ENCODE results near the gene GSTM3.
"Not testable (repeated sequence)": the region's sequence is repeated elsewhere in the genome, so short reads cannot be mapped to it uniquely, and the experiment has no call there.

GSTM3 gene

DNA sequence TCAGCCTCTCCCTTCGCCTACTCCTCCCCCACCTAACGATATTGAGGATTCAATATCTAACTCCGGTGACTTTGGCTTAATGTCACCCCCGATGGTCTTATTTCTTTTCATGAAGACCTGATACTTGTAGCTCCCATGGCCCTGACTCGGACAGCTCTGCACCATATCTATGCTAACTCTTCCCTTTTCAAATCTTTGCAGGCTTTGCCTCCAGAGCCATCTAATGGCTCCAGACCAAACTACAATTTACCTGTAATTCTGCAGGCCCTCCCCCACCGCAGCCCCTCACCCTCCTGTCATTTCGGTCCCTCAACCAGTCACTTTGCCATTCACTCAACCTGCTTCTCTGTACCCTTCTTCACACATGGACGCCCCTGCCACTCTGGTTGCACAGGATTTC lies 36.7 kb downstream of the GSTM3 start:
- in situ Hi-C loops (cut with MboI; ENCODE audit: low sequenced_read_pairs) = no loop called here
- Histone ChIP-seq H3K4me3 (no peak overlapping the region), H3K9me3 (peaks cover 4% of the 10 kb centered on the region; the same call in 1 of the 2 replicates), H3K27me3 (ENCODE audit: low read depth) (no peaks in the 10 kb centered on the region), H3K36me3 (replicated peaks) (no peaks in the 10 kb centered on the region), H3K4me1 (no peaks in the 10 kb centered on the region)
- DNase-seq (ENCODE audit: low spot score in 2 of 2) = no peak

DNA sequence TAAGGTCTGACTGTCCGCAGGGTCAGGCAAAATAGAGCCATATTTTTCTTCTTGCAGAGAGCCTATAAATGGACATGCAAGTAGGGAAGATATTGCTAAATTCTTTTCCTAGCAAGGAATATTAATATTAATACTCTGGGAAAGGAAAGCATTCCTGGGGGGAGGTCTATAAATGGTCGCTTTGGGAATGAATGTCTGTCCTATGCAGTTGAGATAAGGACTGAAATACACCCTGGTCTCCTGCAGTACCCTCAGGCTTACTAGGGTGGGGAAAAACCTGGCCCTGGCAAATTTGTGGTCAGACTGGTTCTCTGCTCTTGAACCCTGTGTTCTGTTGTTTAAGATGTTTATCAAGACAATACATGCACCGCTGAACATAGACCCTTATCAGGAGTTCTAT lies 37.9 kb downstream of the GSTM3 start:
- in situ Hi-C loops (cut with MboI; ENCODE audit: low sequenced_read_pairs); H3K4me3 ChIP-seq; H3K27me3 ChIP-seq (ENCODE audit: low read depth); H3K9me3 ChIP-seq; DNase-seq (ENCODE audit: low spot score in 2 of 2); H3K4me1 ChIP-seq; H3K36me3 ChIP-seq (replicated peaks): not testable (repeated sequence)

DNA sequence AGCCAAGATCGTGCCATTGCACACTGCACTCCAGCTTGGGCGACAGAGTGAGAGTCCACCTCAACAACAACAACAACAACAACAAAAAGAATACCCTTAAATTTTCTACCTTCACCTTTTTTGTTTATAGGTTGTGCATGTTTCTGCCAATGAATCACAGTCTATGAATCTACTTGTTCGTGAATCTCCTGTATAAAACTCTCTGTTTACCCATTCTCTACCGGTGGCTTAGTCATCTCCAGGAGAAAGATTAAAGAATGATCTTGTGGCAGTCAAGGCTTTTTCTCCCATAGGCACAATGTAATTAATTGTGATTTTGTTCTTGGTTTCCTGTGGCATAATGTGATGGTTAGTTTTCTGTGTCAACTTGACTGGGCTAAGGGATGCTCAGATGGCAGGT lies 43.0 kb downstream of the GSTM3 start:
- in situ Hi-C loops (cut with MboI; ENCODE audit: low sequenced_read_pairs); DNase-seq (ENCODE audit: low spot score in 2 of 2); H3K27me3 ChIP-seq (ENCODE audit: low read depth); H3K36me3 ChIP-seq (replicated peaks); H3K4me3 ChIP-seq; H3K4me1 ChIP-seq; H3K9me3 ChIP-seq: not testable (repeated sequence)

DNA sequence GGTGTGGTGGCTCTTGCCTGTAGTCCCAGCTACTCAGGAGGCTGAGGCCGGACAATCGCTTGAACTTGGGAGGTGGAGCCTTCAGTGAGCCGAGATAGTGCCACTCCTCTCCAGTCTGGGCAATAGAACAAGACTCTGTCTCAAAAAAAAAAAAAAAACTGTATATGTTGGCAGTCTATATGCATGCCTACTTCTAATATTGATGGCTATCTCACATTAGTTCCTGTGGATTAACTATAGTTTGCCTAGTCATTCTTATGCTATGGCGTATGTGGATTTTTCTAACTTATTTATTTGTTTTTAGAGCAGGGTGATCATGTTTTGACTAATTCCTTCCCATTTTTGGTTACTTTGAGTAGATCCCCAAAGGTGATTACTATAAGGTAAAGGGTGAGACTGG lies 43.8 kb downstream of the GSTM3 start:
- H3K4me1 ChIP-seq = no peaks in the 10 kb centered on the region
- H3K4me3 ChIP-seq = no peak overlapping the region
- no peaks in the 10 kb centered on the region for H3K27me3 ChIP-seq (ENCODE audit: low read depth)
- H3K36me3 ChIP-seq (replicated peaks) = no peaks in the 10 kb centered on the region
- in situ Hi-C loops (cut with MboI; ENCODE audit: low sequenced_read_pairs) = no loop called here
- DNase-seq (ENCODE audit: low spot score in 2 of 2) = no peak
- no peaks in the 10 kb centered on the region for H3K9me3 ChIP-seq

DNA sequence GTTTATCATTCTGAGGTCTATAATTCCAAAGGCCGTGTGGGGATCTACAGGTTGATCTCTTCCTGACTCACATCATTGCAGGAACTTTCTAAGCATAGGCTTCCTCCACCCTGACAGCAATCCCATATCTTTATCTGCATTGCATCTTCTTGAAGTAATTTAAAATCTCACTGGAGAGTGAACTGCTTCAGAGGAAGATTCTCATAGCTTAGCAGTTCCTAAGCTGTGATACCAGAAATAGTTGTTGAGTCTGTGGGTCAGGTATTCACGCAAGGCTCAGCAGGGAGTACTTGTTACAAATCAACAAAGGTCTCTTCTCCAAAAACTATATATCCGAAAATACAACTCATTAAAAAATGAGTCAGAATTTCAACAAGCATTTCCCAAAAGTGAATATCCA lies 45.7 kb downstream of the GSTM3 start:
- H3K27me3 ChIP-seq (ENCODE audit: low read depth); H3K36me3 ChIP-seq (replicated peaks); DNase-seq (ENCODE audit: low spot score in 2 of 2); H3K4me3 ChIP-seq; H3K4me1 ChIP-seq; H3K9me3 ChIP-seq; in situ Hi-C loops (cut with MboI; ENCODE audit: low sequenced_read_pairs): not testable (repeated sequence)

DNA sequence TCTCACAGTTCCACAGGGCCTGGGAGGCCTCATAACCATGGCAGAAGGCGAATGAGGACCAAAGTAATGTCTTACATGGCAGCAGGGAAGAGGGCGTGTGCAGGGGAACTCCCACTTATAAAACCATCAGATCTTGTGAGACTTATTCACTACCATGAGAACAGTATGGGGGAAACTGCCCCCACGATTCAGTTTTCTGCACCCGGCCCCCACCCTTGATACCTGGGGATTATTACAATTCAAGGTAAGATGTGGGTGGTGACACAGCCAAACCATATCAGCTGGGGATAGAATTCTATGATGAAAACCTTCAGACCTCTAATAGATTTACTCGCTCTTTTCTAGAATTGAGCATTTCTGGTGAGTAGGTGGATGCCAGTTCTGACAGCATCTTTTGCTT lies 46.4 kb downstream of the GSTM3 start:
- H3K4me1 ChIP-seq; H3K36me3 ChIP-seq (replicated peaks); in situ Hi-C loops (cut with MboI; ENCODE audit: low sequenced_read_pairs); H3K4me3 ChIP-seq; H3K27me3 ChIP-seq (ENCODE audit: low read depth); DNase-seq (ENCODE audit: low spot score in 2 of 2); H3K9me3 ChIP-seq: not testable (repeated sequence)

DNA sequence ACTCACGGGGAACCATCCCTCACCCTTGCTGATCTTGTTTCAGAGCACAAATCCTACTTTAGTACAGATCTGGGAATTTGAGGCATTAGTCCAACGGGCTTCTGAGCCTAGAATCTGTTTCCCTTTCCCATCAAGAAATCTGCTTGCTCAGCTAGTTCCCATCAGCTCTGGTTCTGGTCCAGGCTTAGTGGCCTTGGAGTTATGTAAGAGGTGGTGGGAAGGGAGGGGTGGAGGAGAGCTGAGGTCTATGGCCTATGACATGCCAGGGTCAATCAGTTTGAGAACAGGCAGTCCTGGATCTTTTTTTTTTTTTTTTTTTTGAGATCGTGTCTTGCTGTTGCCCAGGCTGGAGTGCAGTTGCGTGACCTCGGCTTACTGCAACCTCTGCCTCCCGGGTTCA lies 49.1 kb downstream of the GSTM3 start:
- Histone ChIP-seq H3K36me3 (replicated peaks) (no peaks in the 10 kb centered on the region), H3K4me3 (no peak overlapping the region), H3K4me1 (no peaks in the 10 kb centered on the region), H3K27me3 (ENCODE audit: low read depth) (no peaks in the 10 kb centered on the region), H3K9me3 (no peaks in the 10 kb centered on the region)
- in situ Hi-C loops (cut with MboI; ENCODE audit: low sequenced_read_pairs) = no loop called here
- DNase-seq (ENCODE audit: low spot score in 2 of 2) = no peak

DNA sequence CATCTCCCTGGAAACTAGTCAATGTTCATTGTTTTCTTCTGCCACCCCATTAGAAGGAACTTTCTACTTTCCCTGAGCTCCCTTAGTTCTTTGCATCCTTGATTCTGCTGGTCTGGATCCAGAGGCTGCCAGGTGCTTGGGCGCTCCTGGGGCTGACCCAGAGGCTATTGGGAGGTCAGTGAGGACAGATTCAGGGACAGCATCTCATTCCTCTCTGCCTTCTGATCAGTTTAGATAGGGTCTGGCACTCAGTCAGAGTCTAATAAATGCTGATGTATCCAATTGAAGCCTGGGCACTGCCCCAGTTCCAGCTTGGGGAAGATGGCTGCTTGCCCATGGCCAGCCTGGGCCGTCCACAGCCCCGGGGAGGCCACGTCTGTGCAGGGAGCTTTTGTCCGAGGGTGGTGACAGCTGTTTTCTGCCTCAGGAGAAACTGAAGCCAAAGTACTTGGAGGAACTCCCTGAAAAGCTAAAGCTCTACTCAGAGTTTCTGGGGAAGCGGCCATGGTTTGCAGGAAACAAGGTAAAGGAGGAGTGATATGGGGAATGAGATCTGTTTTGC lies 50.9 kb downstream of the GSTM3 start:
- H3K36me3 ChIP-seq (replicated peaks) = no peaks in the 10 kb centered on the region
- H3K27me3 ChIP-seq (ENCODE audit: low read depth) = no peaks in the 10 kb centered on the region
- no peak overlapping the region for H3K4me3 ChIP-seq
- no peaks in the 10 kb centered on the region for H3K9me3 ChIP-seq
- no peak for DNase-seq (ENCODE audit: low spot score in 2 of 2)
- H3K4me1 ChIP-seq = no peaks in the 10 kb centered on the region
- in situ Hi-C loops (cut with MboI; ENCODE audit: low sequenced_read_pairs) = no loop called here

DNA sequence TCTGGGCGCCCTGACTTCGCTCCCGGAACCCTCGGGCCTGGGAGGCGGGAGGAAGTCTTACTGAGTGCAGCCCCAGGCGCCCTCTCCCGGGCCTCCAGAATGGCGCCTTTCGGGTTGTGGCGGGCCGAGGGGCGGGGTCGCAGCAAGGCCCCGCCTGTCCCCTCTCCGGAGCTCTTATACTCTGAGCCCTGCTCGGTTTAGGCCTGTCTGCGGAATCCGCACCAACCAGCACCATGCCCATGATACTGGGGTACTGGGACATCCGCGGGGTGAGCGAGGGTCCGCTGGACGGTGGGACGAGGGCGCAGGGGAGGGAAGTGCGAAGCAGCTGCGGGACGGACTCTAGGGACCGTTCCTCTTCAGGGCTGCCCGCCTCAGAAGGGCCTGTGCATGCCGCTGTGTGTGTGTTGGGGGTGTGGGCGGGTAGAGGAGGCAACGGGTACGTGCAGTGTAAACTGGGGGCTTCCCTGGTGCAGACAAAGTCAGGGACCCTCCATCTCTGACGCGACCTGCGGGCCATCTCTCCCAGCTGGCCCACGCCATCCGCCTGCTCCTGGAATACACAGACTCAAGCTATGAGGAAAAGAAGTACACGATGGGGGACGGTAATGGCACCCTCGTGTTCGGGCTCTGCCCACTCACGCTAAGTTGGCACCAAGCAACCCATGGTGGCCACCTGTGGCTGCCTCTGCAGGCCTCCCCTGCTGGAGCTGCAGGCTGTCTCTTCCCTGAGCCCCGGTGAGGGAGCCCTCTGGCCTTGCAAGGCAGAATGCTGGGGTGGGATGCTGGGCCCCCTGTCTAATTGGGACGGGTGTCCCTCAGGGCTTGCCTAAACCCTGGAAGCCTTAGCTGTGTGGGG lies 53.0 kb downstream of the GSTM3 start, which contains the start of gene GSTM1:
TSS of gene GSTM1 (plus strand) at position 177 of the 859 bp plus-strand sequence. CDS start at position 234, 57 bp downstream.
- no peaks in the 10 kb centered on the region for H3K27me3 ChIP-seq (ENCODE audit: low read depth)
- no peaks in the 10 kb centered on the region for H3K9me3 ChIP-seq
- H3K4me1 ChIP-seq = no peaks in the 10 kb centered on the region
- no peak within 1 kb of the TSS for H3K4me3 ChIP-seq
- in situ Hi-C loops (cut with MboI; ENCODE audit: low sequenced_read_pairs) = no loop called here
- no peaks in the 10 kb centered on the region for H3K36me3 ChIP-seq (replicated peaks)
- DNase-seq (ENCODE audit: low spot score in 2 of 2) = no peak

DNA sequence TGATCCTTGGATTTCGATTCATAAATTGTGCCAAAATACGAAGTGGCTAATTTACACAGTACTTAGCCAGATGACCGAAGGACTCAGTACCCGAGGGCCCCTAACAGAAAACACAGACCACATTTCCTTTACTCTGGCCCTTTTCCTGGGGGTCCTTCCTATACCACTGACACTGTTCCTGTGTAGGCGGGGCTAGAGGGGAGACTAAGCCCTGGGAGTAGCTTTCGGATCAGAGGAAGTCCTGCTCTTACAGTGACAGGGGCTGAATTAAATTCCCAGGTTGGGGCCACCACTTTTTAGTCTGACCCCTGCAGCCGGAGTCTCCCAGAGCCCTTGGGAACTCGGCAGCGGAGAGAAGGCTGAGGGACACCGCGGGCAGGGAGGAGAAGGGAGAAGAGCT lies 53.7 kb downstream of the GSTM3 start:
- H3K27me3 ChIP-seq (ENCODE audit: low read depth); in situ Hi-C loops (cut with MboI; ENCODE audit: low sequenced_read_pairs); H3K9me3 ChIP-seq; H3K4me1 ChIP-seq; DNase-seq (ENCODE audit: low spot score in 2 of 2); H3K36me3 ChIP-seq (replicated peaks); H3K4me3 ChIP-seq: not testable (repeated sequence)

DNA sequence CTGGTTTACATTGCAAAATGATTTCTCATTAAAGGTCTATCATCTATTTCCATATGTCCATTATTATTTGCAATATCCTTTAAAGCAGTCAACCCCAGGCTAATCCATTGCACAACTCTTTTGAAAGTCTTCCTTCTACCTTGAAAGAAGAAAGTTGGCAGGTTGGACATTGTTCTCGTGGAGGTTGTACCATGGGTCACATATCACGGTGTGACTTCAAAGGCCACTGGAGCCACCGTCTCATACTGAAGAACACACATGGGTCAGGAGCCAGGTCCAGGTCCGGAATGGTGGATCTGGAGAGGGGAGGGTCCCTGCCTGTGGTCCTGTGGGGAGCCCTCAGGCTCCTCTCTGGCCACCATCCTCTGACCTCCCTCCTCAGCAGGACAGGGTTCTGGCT lies 54.9 kb downstream of the GSTM3 start:
- H3K27me3 ChIP-seq (ENCODE audit: low read depth); DNase-seq (ENCODE audit: low spot score in 2 of 2); H3K4me3 ChIP-seq; in situ Hi-C loops (cut with MboI; ENCODE audit: low sequenced_read_pairs); H3K4me1 ChIP-seq; H3K9me3 ChIP-seq; H3K36me3 ChIP-seq (replicated peaks): not testable (repeated sequence)

DNA sequence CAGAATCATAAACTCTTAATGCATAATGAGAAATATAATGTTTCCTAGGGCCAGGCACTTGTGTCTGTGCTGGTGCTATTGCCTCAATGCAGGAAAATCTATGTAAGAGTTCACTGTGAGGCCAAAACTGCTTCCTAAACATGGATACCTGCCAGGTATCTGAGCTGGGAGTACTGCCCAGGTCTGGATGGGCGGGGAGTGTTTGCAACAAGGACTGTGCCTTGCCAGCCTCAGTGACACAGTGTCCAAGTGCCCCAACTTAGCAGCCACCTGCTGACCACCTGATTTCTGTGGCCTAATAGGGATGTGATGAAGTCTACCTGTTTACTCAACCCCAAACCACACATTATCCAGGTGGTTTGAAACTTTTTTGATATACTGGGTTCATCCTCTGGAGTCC lies 55.4 kb downstream of the GSTM3 start:
- H3K4me3 ChIP-seq; in situ Hi-C loops (cut with MboI; ENCODE audit: low sequenced_read_pairs); H3K36me3 ChIP-seq (replicated peaks); DNase-seq (ENCODE audit: low spot score in 2 of 2); H3K9me3 ChIP-seq; H3K27me3 ChIP-seq (ENCODE audit: low read depth); H3K4me1 ChIP-seq: not testable (repeated sequence)

DNA sequence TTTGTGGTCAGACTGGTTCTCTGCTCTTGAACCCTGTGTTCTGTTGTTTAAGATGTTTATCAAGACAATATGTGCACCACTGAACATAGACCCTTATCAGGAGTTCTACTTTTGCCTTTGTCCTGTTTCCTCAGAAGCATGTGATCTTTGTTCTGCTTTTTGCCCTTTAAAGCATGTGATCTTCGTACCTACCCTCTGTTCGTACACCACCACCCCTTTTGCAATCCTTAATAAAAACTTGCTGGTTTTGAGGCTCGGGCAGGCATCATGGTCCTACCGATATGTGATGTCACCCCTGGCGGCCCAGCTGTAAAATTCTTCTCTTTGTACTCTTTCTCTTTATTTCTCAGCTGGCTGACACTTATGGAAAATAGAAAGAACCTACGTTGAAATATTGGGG lies 56.1 kb downstream of the GSTM3 start:
- DNase-seq (ENCODE audit: low spot score in 2 of 2); H3K4me1 ChIP-seq; H3K36me3 ChIP-seq (replicated peaks); in situ Hi-C loops (cut with MboI; ENCODE audit: low sequenced_read_pairs); H3K9me3 ChIP-seq; H3K4me3 ChIP-seq; H3K27me3 ChIP-seq (ENCODE audit: low read depth): not testable (repeated sequence)

All from HAP-1 (cell line).